GM12891 (cell line): Measurements from ENCODE around the gene LRRN1.

ENCODE experiments used
- PAX5 ChIP-seq: IDR thresholded peaks from 2 replicates; pipeline ENCODE4 v1.6.1; 2011; ENCODE audit warnings: low read length, moderate library complexity, mild to moderate bottlenecking; ENCODE audit not compliant: insufficient read depth, severe bottlenecking
- POLR2A ChIP-seq: IDR thresholded peaks from 2 replicates; pipeline ENCODE4 v1.6.1; 2011; ENCODE audit warnings: low read depth, low read length, control low read depth
- POLR2AphosphoS5 ChIP-seq: IDR thresholded peaks from 2 replicates; pipeline ENCODE4 v1.6.1; 2011; ENCODE audit warnings: low read depth, low read length, control low read depth
- SPI1 ChIP-seq: IDR thresholded peaks from 2 replicates; pipeline ENCODE4 v1.6.1; 2011; ENCODE audit warnings: low read depth, low read length, control low read depth
- TAF1 ChIP-seq: IDR thresholded peaks from 2 replicates; pipeline ENCODE4 v1.6.1; 2011; ENCODE audit warnings: low read depth, low read length, control low read depth

GRCh38 chr3:3778641-3779270 lies 20.5 kb upstream of the LRRN1 start:
- TF ChIP-seq POLR2A (no peak), SPI1 (no peak), TAF1 (no peak), POLR2AphosphoS5 (no peak), PAX5 (no peak)
